Mesodermal cell (in vitro differentiated cells): ENCODE data around the gene EXOSC5.
A peak's percentile ranks its signal among the peaks of the same experiment; 100 is the strongest.
"Not testable (repeated sequence)": the region's sequence is repeated elsewhere in the genome, so short reads cannot be mapped to it uniquely, and the experiment has no call there.

Source experiments
- H3K27ac ChIP-seq: 2 replicates; pipeline ENCODE4 v1.7.0; 2013; ENCODE audit warnings: mild to moderate bottlenecking, low read depth, low read length, moderate library complexity; ENCODE audit not compliant: severe bottlenecking
- H3K36me3 ChIP-seq: 2 replicates; pipeline ENCODE4 v1.7.1; 2013; ENCODE audit warnings: mild to moderate bottlenecking, low read length, moderate library complexity; ENCODE audit not compliant: control insufficient read depth, insufficient read depth
- H3K4me1 ChIP-seq: one replicate; pipeline ENCODE4 v1.7.1; 2013; ENCODE audit warnings: mild to moderate bottlenecking, low read length; ENCODE audit not compliant: insufficient read depth, control insufficient read depth, poor library complexity, severe bottlenecking
- H3K4me3 ChIP-seq: 2 replicates; pipeline ENCODE4 v1.7.0; 2013; ENCODE audit warnings: low read length, control low read depth, mild to moderate bottlenecking; ENCODE audit not compliant: insufficient read depth, poor library complexity, severe bottlenecking; ENCODE audit errors: extremely low read depth
- H3K9me3 ChIP-seq: 2 replicates; pipeline ENCODE4 v1.7.1; 2013; ENCODE audit warnings: mild to moderate bottlenecking, low read length, moderate library complexity; ENCODE audit not compliant: control insufficient read depth
- WGBS, 2 experiments: methylation state at CpG; one replicate each; pipeline ENCODE4 v1.1.5; 2013; ENCODE audit warnings: missing lambda C conversion rate in 2 of 2; ENCODE audit not compliant: insufficient coverage in 2 of 2; 5-methylcytosine and 5-hydroxymethylcytosine counted together

Gene EXOSC5

DNA sequence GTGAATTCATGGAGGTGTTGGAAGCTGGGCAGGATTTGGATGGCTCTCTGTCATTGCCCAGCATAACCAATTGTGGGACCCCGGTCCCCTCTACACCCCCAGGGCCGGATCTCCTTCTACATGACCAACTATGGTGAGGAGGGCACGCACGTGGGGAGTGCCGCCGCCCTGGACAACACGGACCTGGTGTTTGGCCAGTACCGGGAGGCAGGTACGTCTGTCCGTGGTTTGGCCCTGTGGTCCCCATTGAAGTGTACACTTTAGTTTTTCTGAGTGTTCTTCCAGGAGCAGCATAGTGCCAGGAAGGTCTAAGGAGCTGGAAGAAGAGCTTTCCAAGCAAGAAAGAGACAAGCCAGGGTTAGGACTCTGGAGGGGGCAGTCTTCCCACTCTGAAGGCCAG, 16.8 kb upstream of the EXOSC5 start:
- H3K36me3 ChIP-seq: peaks cover 46% of the 10 kb centered on the region
- WGBS, 2 experiments: 86 to 96% methylated on average over 9 to 10 of the region's 10 CpGs
- H3K27ac ChIP-seq: no peak overlapping the region
- H3K9me3 ChIP-seq: no peaks in the 10 kb centered on the region
- H3K4me3 ChIP-seq: no peak overlapping the region
- no peaks in the 10 kb centered on the region for H3K4me1 ChIP-seq

DNA sequence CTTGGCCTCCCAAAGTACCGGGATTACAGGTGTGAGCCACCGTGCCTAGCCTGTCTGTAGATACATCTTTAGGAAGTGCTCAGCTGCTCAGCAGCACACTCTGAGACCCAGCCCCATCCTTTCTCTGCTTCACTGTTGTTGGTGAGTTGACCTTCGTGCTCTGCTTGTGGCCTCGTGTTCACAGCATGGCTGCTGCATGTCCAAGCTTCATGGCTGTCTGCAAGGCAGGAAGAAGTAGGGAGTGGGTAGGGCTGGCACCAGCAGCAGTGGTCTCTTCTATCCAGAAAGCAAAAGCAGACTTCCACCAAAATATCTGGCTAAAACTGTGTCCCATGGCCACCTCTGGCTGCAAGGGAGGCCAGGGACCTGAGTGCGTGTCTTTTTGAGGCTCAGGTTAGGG, 15.8 kb upstream of the EXOSC5 start:
- no peaks in the 10 kb centered on the region for H3K9me3 ChIP-seq
- WGBS, 2 experiments: 85 to 88% methylated on average over 3 to 5 of the region's 5 CpGs
- H3K4me1 ChIP-seq: no peaks in the 10 kb centered on the region
- H3K4me3 ChIP-seq: no peak overlapping the region
- H3K36me3 ChIP-seq: peaks cover 37% of the 10 kb centered on the region
- H3K27ac ChIP-seq: no peak overlapping the region

- WGBS, 2 experiments: 82 to 84% methylated on average over 10 to 11 of the region's 11 CpGs
- peaks cover 36% of the 10 kb centered on the region for H3K36me3 ChIP-seq
- H3K27ac ChIP-seq: no peak overlapping the region
- no peaks in the 10 kb centered on the region for H3K9me3 ChIP-seq
- no peak overlapping the region for H3K4me3 ChIP-seq
- H3K4me1 ChIP-seq: peaks cover 5% of the 10 kb centered on the region
Measured at GRCh38 chr19:41411968-41412265, 14.8 kb upstream of the EXOSC5 start.

DNA sequence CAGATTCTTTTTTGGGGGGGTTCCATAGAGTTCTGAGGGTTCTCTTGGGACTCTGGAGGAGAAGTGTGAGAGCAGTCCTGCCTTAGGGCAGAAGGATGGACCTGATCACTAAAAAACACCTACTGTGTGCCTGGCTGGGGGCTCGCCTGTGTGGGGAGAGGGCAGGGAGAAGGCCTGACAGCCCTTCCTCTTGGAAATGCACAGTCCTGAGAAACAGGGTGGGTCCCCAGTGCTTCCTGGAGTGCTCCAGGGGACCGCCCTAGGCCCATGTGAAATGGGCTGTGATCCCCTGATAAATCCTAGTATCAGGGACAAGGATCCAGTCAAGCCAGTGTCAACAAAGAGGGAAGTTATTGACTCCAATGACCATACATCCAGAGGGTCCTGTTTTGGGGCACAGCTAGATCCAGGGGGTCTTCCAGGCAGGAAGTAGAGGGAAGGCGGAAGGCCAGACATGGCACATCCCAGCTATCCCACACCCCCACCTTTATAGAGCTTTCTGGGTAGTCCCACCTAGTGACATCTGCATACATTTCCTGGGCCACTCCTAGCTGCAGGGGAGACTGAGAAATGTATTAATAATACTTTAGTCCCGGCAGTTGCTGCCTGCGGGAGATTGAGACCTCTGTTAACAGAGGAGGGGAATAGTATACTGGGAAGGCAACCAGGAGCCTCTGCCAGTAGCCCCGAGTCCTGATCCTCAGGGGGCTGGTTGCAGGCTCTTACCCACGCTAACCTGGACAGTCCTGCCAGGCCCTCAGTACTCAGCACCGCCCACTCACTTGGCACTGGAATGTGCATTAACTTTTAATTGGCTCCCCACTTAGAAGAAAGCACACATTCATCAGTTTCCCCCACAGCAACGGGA, 14.2 kb upstream of the EXOSC5 start:
- Histone ChIP-seq H3K9me3 (no peaks in the 10 kb centered on the region), H3K4me3 (no peak overlapping the region), H3K4me1 (peaks cover 5% of the 10 kb centered on the region), H3K36me3 (peaks cover 31% of the 10 kb centered on the region), H3K27ac (no peak overlapping the region)
- 78 to 82% methylated on average over 6 of the region's 9 CpGs for WGBS, 2 experiments

DNA sequence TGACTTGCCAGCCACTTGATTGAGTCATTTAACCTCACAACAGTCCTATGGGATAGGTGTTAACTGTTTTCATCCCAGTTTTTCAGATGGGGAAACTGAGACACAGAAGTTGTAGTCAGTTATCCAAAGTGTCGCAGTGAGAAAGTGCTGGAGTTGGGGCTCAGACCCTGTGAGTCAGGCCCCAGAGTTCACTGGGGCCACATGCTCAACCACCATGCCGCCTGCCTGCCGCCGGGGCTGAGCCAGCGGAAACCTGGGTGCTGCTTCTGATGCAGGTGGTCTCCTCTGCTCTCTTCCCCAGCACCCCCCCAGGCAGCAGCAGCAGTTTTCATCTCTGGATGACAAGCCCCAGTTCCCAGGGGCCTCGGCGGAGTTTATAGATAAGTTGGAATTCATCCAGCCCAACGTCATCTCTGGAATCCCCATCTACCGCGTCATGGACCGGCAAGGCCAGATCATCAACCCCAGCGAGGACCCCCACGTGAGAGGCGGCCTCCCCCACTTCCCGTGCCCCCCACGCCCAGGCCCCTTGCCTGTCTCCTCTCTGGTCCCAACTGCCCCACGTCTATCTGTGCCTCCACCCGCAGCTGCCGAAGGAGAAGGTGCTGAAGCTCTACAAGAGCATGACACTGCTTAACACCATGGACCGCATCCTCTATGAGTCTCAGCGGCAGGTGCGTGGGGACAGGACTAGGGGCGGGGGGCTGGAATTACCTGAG, 13.3 kb upstream of the EXOSC5 start:
- no peak overlapping the region for H3K27ac ChIP-seq
- H3K4me3 ChIP-seq: no peak overlapping the region
- 96% methylated on average over 19 to 21 of the region's 23 CpGs for WGBS, 2 experiments
- H3K36me3 ChIP-seq: peaks cover 30% of the 10 kb centered on the region
- H3K4me1 ChIP-seq: peaks cover 5% of the 10 kb centered on the region
- no peaks in the 10 kb centered on the region for H3K9me3 ChIP-seq

DNA sequence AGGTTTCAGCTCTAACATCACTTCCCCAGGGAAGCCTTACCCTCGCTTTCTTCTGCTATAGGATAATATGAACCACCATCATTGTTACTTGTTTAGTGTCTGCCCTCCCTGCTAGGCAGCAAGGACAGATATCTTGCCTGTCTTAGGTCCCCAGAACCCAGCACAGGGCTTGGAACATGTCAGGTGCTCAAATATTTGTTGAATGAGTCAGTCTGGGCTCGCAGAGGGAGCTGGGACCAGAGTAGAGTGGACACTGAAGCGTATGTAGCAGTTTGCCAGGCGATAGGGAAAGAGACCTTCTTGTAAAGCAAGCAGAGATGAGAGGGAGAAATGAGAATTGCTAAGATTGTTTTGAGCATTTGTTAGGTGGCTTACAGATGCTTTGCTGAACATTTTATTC, 12.1 kb upstream of the EXOSC5 start:
- Histone ChIP-seq H3K27ac (no peak overlapping the region), H3K9me3 (no peaks in the 10 kb centered on the region), H3K36me3 (peaks cover 22% of the 10 kb centered on the region), H3K4me1 (peaks cover 5% of the 10 kb centered on the region), H3K4me3 (no peak overlapping the region)
- WGBS, 2 experiments: 64 to 68% methylated on average over 3 to 4 of the region's 4 CpGs

- H3K27ac ChIP-seq, H3K4me1 ChIP-seq, H3K9me3 ChIP-seq, H3K4me3 ChIP-seq: not testable (repeated sequence)
- H3K36me3 ChIP-seq: peaks cover 17% of the 10 kb centered on the region
- WGBS, 2 experiments: 90 to 95% methylated on average over 4 to 5 of the region's 5 CpGs
Measured at GRCh38 chr19:41408846-41409245, 11.7 kb upstream of the EXOSC5 start.

GRCh38 chr19:41408256-41408655, 11.1 kb upstream of the EXOSC5 start:
- no peak overlapping the region for H3K4me3 ChIP-seq
- peaks cover 5% of the 10 kb centered on the region for H3K4me1 ChIP-seq
- no peak overlapping the region for H3K27ac ChIP-seq
- 83 to 86% methylated on average over 3 of the region's 4 CpGs for WGBS, 2 experiments
- peaks cover 12% of the 10 kb centered on the region for H3K36me3 ChIP-seq
- H3K9me3 ChIP-seq: no peaks in the 10 kb centered on the region

DNA sequence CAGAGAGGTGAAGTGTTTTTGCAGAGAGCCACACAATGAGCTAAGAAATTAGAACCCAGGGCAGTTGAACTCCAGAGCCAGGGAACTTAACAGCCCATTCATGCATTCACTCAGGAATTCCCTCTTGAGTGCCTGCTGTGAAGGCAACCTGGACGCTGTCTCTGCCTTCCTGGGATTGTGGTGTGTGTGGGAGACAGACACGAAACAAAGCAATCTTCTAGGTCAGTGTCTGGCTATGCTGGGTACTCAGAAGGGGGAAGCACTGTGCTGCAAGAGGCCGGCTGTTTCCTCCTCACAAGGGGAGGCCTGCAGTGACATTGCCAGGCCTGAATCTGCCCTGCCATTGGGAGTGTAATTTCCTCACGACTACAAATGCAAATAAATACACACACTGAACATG, 10.1 kb upstream of the EXOSC5 start:
- H3K4me3 ChIP-seq: no peak overlapping the region
- WGBS, 2 experiments: 17 to 30% methylated on average over 3 to 4 of the region's 4 CpGs
- H3K36me3 ChIP-seq: peaks cover 12% of the 10 kb centered on the region
- H3K9me3 ChIP-seq: no peaks in the 10 kb centered on the region
- peak overlapping the region; percentile 69 for H3K27ac ChIP-seq
- H3K4me1 ChIP-seq: peaks cover 5% of the 10 kb centered on the region

DNA sequence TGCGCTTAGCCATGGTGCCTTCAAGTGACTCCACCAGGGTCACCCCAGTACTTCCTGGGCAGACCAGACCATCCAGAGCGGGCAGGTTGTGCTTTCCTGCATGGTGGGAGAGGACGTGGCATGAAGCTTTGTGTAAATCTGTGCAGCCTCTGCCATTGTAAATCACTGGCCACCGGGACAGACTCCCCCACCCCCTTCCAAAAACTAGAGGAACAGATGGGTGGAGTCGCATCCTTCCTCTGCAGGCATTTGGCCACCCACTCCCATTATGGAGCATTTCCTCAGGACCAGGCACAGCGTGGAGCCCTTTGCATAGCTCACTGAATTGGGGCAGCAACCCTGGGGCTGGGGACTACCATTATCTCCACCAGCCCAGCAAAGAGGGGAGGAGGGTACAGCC, 8.6 kb upstream of the EXOSC5 start:
- peaks cover 9% of the 10 kb centered on the region for H3K4me1 ChIP-seq
- WGBS, 2 experiments: 93 to 96% methylated on average over 2 to 4 of the region's 6 CpGs
- H3K9me3 ChIP-seq: no peaks in the 10 kb centered on the region
- H3K4me3 ChIP-seq: no peak overlapping the region
- H3K36me3 ChIP-seq: peaks cover 8% of the 10 kb centered on the region
- H3K27ac ChIP-seq: no peak overlapping the region
